HG03460 (cell line): ENCODE data around the gene LIN7A.

Source experiments
- ATAC-seq: cut with Tn5 transposase; IDR thresholded peaks from one replicate; pipeline ENCODE4 v1.9.1; 2021; ENCODE audit not compliant: unreplicated experiment

LIN7A gene

GRCh38 chr12:80861641-80862378 is 75.9 kb downstream of the LIN7A start:
- no peak for ATAC-seq

DNA sequence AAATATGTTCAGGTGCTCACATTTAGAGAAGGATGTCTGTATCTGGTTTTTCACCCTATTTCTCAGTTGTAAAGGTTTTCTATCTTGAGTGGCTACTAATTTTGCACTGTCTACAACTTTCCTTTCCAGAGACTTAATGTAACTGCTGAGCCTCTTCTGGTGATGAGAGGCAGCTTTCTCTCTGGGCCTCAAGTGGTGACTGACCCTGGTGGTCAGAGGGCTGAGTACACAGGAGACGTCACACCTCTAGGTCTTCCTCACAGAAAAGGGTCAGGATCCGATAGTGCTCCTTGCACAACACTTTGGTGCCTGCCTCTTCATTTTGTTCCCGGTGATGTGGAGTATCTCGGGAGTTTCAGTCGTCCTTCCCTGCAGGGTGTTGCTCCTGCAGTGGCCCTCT is 76.8 kb downstream of the LIN7A start:
- no peak for ATAC-seq

DNA sequence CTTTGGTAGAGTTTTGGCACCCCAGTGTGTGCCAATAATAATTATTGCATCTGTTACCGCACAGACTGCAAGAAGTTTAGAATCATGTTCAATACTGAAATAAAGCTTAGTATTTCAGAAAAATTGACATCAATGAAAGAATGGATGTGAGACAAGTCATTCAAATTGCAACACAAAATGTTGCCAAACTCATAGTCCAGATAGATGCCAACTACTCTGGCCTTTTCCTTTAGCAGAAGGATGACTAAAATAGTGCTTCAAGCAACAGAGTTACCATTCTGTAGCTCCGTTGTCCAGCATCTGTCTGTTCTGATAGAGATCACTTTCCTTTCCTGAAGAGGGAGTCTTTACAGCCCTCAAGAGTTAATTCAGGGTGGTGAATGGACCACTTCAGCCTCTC is 77.5 kb downstream of the LIN7A start:
- ATAC-seq = no peak

DNA sequence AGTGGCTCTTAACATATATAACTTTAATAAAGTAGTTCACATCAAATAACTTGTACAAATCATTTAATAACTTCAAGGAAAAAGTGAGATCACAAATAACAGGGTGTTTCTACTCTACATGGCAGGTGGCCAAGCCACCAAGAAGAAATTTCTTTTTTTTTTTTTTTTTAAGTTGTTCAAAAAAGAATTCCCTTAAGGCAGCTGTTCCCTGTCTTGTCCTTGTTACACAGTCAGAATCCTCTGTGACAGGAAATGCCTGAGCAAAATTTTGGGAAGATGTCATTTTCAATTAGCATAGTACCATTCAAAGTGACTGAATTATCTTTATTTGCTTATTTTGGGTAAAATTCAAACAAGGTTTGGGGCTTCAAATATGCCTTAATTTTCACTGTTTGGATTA is 79.4 kb downstream of the LIN7A start:
- no peak for ATAC-seq

DNA sequence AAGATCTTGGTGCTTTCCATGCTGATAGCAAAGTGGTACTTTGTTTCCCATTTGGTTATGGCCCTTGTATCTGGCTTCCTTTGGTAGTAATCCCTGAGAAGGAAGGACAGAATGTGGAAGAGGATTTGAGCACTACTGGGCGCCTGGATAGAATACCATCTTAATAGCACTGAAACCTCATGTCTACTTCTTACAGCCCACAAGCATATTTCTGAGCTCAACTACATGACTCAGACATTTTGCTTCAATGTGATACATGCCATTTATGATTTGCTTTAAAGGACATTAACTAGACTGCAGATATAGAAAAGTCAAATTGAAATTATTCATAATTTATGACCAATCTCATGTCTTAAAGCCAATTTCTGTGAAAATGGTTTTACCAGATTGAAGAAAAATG is 80.4 kb downstream of the LIN7A start:
- ATAC-seq = no peak

DNA sequence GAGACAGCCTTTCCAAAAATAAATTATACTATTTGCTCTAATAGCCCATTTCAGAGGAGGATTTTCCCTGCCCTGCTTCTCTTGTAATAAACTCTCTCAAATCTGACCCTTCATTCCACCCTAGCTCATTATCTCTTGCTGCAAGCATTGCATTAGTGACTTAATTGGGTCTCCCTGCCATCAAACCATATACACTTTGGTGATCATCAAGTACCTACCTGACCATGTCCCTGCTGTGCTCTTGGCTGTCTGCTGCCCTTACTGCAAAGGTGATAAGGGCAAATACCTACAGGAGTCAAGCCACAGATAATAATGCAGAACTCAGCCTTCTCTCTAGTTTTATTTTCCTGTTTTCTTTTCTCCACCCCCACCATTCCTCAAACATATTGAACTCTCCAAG is 88.4 kb downstream of the LIN7A start:
- ATAC-seq = no peak

- ATAC-seq = no peak
Observed at GRCh38 chr12:80848858-80849257, 88.9 kb downstream of the LIN7A start.

DNA sequence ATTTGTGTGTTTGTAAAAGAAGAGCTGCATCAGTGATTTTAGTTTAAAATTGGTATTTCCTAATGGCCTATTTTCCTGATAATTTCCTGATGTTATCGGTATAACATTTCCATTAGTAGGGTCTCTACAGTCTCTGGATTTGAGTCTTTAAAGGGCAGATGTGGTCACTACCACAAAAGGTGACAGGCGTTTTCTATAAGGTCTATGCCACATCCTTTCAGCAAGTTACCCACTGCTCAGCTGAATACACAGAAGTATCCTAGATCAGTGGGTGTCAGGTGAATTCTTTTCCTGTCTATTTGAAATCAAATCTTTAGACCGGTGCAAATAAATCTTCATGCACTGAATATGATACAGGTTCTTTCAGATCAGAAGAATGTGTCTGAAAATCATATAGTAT is 90.2 kb downstream of the LIN7A start:
- no peak for ATAC-seq

DNA sequence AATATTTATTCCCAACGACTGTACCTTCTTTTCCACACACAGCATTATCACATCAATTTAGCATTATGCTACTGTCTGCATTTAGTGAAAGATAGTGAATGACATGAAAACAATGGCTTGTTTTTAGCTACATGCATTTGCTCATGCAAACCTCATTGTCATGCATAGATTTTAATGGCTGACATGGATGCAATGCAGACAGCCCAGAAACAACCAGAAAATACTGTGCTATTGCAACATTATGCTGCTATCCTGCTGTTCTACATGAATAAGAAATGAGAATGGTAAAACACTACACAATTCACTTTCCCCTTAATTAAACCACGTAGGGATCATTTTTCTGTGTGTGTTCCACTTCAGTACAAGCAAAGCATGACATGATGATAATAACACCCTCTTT is 90.8 kb downstream of the LIN7A start:
- no peak for ATAC-seq

GRCh38 chr12:80845639-80846038 is 92.1 kb downstream of the LIN7A start:
- no peak for ATAC-seq

DNA sequence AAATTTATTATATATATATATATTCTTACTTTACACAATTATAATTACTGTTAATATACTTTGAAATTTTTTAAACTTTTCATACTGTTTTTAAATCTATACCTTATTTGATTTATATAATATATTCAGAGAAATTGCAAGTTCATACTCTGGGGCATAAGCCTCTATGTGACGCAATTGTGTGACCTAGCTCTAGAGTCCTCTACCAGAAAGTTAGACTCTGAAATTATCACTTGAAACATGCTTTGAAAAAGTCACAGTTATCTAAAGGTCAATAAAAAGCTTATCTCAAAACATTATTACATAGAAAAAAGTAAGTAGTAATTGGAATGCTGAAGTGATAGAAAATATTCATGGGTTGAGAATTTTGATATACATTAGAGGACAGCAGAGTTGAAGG is 93.8 kb downstream of the LIN7A start:
- no peak for ATAC-seq

GRCh38 chr12:80838708-80839107 is 99.0 kb downstream of the LIN7A start:
- no peak for ATAC-seq

DNA sequence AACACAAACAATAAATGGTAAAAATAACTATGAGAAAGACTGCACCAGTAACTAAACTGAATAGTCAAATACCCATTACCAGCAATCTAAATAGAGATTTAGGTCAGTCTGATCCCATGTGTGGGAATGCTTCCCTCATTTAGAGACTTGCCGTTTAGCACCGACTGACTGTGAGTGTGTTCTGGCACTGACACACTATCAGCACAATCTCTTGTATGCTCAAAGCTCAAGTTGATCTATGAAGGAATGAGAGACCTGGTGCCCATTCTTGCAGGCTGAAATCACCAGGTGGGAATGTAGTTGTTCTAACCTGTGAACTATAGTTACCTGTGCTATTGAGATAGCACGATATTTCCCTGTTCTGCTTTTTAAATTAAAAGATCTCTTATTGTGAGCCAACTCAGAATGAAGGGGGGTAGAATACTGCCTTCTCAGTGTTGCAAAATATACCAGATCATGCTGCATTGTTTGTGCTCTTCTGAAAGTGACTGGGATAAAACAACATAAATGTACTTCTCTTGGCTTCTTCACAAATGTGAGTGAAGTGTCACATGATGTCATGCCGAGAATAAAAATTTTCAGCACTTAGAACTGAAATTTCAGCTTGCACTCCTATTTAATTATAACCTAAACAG is 99.6 kb downstream of the LIN7A start:
- ATAC-seq = no peak

- ATAC-seq = peak; percentile 49
Observed at GRCh38 chr12:80837342-80837978, 100.3 kb downstream of the LIN7A start.

- ATAC-seq = no peak
Observed at GRCh38 chr12:80834724-80835123, 103.0 kb downstream of the LIN7A start.

DNA sequence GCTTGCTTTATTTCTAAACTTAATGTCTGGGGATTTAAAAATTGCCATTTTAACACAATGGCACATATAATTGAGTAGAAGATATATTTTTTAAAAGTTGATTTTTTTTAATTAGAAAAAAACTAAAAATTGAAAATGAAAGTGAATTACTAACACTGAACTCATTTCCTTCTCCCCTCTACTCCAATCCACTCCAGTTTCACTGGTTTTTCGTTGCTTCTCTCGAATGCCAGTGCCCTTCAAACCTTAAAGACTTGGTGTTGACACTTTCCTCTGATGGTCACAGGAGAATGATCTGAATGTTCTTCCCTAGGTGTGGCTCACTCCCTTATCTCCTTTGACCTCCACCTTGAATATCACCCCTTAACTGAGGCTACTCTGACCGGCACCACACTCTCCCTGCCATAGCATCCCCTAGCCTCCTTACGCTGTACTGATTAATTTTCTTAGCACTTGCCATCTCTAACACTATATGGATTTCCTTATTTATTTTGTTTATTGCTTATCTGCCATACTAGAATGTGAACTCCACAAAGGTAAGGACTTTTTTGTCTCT is 107.1 kb downstream of the LIN7A start:
- no peak for ATAC-seq

DNA sequence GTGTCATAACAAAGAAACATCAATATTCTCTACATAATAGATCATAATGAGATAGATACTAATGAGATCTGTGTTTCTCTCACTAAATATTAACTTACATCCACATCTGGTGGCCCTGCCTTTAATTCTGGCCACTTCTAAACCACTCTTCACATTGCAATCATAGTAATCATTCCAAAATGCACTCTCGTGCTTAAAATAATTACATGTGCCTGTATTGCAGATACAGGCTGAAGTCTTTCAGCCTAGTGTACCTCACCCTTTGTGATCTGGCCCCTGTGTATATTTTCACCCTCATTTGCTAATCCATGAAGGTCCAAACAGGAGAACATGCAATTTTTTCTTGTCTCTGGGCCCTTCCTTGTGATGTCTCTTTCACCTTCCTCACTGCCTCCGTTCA is 108.0 kb downstream of the LIN7A start:
- no peak for ATAC-seq

DNA sequence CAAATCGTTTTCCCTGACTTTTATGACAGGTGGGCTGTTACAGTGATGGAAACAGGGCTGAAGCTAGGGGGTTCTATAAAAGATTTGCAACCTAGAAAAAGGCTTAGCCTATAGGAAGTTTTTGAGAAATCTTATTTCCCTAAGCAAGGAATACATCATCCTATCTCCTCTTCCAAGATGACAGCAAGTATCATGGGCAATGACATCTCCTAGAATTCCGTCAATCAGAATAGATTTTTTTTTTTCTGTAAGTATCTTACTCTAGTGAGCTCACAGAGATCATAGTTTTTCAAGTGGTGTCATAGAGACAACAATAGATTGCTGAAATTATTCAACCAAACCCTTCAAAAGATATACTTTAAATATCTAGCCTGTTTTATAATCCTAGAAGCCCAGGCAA is 112.2 kb downstream of the LIN7A start:
- ATAC-seq = no peak

DNA sequence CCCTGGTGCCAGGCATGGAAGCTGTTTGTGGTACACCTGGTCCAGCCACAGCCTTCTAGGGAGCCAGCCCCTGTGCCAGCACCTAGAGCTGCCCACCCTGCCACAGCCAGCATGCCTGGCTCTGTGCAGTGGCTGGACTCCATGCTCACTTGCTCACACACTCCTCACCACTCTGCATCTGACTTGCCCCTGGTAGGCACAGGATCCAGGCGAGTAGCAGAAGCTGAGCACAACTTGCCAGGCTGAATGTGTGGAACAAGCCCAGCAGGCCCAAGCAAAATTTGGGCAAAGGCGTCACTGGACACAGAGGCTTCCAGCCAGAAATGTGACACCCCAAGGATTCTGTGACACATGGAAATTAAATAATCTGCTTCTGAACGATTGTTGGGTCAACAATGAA is 114.3 kb downstream of the LIN7A start:
- no peak for ATAC-seq

DNA sequence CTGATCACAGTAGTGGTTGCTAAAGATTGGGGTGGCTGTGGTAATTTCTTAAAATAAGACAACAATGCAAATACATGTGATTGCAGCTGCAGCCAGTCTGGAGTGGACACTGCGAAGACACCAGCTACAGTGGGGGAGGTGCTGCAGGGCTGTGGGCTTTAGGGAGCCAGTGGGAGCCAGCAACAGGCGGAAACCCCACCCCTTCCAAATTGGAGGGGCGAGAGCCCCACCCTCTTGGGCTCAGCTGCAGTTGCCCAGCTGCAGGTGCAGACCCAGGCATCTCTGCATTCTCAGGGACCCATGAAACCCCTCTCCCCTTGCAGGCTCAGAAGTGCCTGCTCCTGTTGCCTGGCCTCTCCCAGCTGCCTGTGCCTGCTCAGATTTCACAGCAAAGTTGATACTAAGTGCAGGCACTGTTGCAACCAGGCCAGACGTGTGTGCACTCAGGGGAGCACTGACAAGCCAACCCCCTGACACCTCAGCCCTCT is 116.2 kb downstream of the LIN7A start:
- no peak for ATAC-seq

DNA sequence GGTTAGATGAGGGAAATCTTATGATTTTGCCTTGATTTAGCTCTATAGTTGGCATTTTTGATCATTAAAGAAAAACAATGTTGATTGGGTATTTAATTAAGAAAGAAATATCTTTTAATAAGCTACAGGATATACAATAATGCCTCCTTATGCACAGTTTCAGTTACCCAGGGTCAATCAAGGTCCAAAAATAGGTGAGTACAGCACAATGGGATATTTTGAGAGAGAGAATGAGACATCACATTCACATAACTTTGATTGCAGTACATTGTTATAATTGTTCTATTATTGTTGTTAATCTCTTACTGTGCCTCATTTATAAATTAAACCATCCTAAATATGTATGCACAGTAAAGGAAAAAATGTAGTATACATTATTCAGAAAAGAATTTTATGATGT is 118.9 kb downstream of the LIN7A start:
- ATAC-seq = no peak

GRCh38 chr12:80815351-80815750 is 122.4 kb downstream of the LIN7A start:
- no peak for ATAC-seq
